ENCODE measurements around the gene ILKAP.

Gene ILKAP

DNA sequence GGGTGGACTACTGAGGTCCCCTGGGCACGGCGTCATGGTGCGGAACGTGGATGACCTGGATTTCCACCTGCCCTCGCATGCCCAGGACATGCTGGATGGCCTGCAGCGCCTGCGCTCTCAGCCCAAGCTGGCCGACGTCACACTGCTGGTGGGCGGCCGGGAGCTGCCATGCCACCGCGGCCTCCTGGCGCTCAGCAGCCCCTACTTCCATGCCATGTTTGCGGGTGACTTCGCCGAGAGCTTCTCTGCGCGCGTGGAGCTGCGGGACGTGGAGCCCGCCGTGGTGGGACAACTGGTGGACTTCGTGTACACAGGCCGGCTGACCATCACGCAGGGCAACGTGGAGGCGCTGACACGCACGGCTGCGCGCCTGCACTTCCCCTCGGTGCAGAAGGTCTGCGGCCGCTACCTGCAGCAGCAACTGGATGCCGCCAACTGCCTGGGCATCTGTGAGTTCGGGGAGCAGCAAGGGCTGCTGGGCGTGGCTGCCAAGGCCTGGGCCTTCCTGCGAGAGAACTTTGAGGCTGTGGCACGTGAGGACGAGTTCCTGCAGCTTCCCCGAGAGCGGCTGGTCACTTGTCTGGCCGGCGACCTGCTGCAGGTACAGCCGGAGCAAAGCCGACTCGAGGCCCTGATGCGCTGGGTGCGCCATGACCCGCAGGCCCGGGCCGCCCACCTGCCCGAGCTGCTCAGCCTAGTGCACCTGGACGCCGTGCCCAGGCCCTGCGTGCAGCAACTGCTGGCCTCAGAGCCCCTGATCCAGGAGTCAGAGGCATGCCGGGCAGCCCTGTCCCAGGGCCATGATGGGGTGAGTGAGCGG, 62.6 kb downstream of the ILKAP start:
- no peak for TF ChIP-seq EZH2phosphoT487 (conservative IDR thresholded peaks at IDR 0.05; ENCODE audit: low read length)
- no peak for TF ChIP-seq CTCF (IDR thresholded peaks at IDR 0.05; ENCODE audit: insufficient read depth, low read length, poor library complexity, severe bottlenecking)
- Histone ChIP-seq H3K9me2 (replicated peaks; ENCODE audit: insufficient read depth, low read length) (no peaks in the 10 kb centered on the region), H3K36me3 (ENCODE audit: low read length) (no peaks in the 10 kb centered on the region), H3K4me3 (ENCODE audit: insufficient read depth, low read length, poor library complexity, severe bottlenecking) (no peak overlapping the region), H2AFZ (ENCODE audit: low read depth, low read length, severe bottlenecking) (no peak overlapping the region), H3K4me2 (ENCODE audit: low read depth, low read length, poor library complexity, severe bottlenecking) (no peak overlapping the region), H3K9ac (ENCODE audit: low read length) (no peak overlapping the region), H4K20me1 (ENCODE audit: low read depth, low read length) (no peaks in the 10 kb centered on the region), H3K79me2 (ENCODE audit: insufficient read depth, low read length) (no peaks in the 10 kb centered on the region), H3K9me3 (ENCODE audit: insufficient read depth, low read length) (no peaks in the 10 kb centered on the region), H3K27me3 (ENCODE audit: low read length) (no peaks in the 10 kb centered on the region), H3K27ac (ENCODE audit: low read depth, low read length) (no peak overlapping the region), H3F3A (ENCODE audit: insufficient read depth) (no peaks in the 10 kb centered on the region)

DNA sequence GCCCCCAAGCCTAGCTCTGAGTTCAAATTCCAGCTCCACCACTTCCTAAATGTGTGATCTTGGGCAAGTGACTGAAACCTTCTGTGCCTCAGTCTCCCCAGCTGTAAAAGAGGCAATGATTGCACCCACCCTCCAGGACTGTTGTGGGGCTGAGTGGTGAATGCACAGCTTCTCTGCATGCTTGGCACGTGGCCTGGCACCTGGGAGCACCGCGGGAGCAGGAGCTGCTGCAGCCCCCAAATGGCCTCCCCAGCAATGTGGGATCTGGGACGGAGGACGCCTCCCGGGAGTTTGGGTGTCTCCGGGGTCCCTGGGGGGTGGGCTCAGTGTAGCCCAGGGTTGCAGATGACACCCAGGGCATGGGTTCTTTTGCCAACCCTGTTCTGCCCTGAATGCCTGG, 63.5 kb downstream of the ILKAP start:
- Histone ChIP-seq H3K36me3 (ENCODE audit: low read length) (no peaks in the 10 kb centered on the region), H3K9ac (ENCODE audit: low read length) (no peak overlapping the region), H4K20me1 (ENCODE audit: low read depth, low read length) (no peaks in the 10 kb centered on the region), H3K4me2 (ENCODE audit: low read depth, low read length, poor library complexity, severe bottlenecking) (no peak overlapping the region), H3F3A (ENCODE audit: insufficient read depth) (no peaks in the 10 kb centered on the region), H3K27ac (ENCODE audit: low read depth, low read length) (no peak overlapping the region), H3K9me2 (replicated peaks; ENCODE audit: insufficient read depth, low read length) (no peaks in the 10 kb centered on the region), H3K79me2 (ENCODE audit: insufficient read depth, low read length) (no peaks in the 10 kb centered on the region), H3K27me3 (ENCODE audit: low read length) (no peaks in the 10 kb centered on the region), H3K4me3 (ENCODE audit: insufficient read depth, low read length, poor library complexity, severe bottlenecking) (no peak overlapping the region), H2AFZ (ENCODE audit: low read depth, low read length, severe bottlenecking) (no peak overlapping the region), H3K9me3 (ENCODE audit: insufficient read depth, low read length) (no peaks in the 10 kb centered on the region)
- TF ChIP-seq CTCF (IDR thresholded peaks at IDR 0.05; ENCODE audit: insufficient read depth, low read length, poor library complexity, severe bottlenecking) (no peak), EZH2phosphoT487 (conservative IDR thresholded peaks at IDR 0.05; ENCODE audit: low read length) (no peak)

DNA sequence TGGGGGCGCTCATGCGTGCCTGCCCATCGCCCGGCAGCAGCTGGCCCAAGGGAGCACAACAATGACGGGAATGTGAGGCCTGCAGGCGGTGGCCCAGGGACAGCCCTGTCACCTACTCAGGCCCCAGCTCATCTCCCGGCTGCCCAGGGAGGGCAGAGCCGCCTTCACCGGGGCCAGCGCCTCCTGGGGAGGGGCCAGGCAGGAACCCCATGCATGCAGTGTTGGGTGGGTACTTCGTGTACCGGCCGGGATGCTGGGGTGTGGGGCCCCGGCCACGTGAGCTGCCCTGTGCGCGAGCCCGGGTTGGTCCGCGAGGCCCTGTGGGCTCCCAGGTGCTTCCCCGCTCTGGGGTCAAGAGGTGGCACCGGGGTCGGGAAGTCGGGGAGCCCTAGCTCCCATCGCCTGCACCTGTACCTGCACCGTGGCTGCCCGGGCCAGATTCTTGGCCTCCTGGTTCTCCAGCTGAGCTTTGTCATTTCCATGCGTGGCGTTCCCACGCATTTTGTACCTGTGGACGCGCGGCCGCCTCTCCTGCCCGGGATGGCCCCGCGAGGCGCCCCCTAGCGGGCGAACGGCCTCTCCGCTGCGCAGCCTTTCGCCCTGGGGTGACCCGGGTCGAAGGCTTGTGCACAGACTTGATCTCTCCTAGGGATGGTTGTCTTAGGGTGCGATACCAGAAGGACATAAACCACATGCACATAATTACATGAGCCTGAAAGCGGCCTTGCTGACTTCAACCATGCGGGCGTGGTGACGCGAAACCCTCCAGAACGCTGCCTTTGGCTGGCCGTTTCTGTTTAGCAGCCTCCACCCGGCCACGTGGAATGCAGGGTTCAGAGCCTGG, 64.1 kb downstream of the ILKAP start:
- Histone ChIP-seq H3K27ac (ENCODE audit: low read depth, low read length) (no peak overlapping the region), H2AFZ (ENCODE audit: low read depth, low read length, severe bottlenecking) (no peak overlapping the region), H3K27me3 (ENCODE audit: low read length) (no peaks in the 10 kb centered on the region), H3K4me3 (ENCODE audit: insufficient read depth, low read length, poor library complexity, severe bottlenecking) (no peak overlapping the region), H3K4me2 (ENCODE audit: low read depth, low read length, poor library complexity, severe bottlenecking) (peak overlapping the region; percentile 1), H3K9ac (ENCODE audit: low read length) (no peak overlapping the region), H4K20me1 (ENCODE audit: low read depth, low read length) (no peaks in the 10 kb centered on the region), H3K36me3 (ENCODE audit: low read length) (no peaks in the 10 kb centered on the region), H3F3A (ENCODE audit: insufficient read depth) (no peaks in the 10 kb centered on the region), H3K9me2 (replicated peaks; ENCODE audit: insufficient read depth, low read length) (no peaks in the 10 kb centered on the region), H3K79me2 (ENCODE audit: insufficient read depth, low read length) (no peaks in the 10 kb centered on the region), H3K9me3 (ENCODE audit: insufficient read depth, low read length) (no peaks in the 10 kb centered on the region)
- peak; percentile 96 for TF ChIP-seq CTCF (IDR thresholded peaks at IDR 0.05; ENCODE audit: insufficient read depth, low read length, poor library complexity, severe bottlenecking)
- no peak for TF ChIP-seq EZH2phosphoT487 (conservative IDR thresholded peaks at IDR 0.05; ENCODE audit: low read length)

Measured in SU-DHL-6 (cell line).